BJ (cell line): ENCODE measurements around the gene ATOH8. TPM values are rescaled to one million over a fixed set of nuclear protein-coding genes. Genes with fewer than 3 reads are reported as not detected.

ENCODE experiments used
- CTCF ChIA-PET: fragments of 350-600 bp; formaldehyde crosslinking; extraction: SDS; loops from one replicate; lab custom pipeline; 2021; ENCODE audit warnings: antibody characterized with exemption, inconsistent platforms; lab: Yijun Ruan, JAX
- POLR2A ChIA-PET: fragments of 300-600 bp; sonication (Branson Sonifier 250); formaldehyde crosslinking; extraction: SDS; loops from one replicate; lab custom pipeline; 2021; ENCODE audit warnings: antibody characterized with exemption; lab: Charles Lee
- DNase-seq: peaks from one replicate; pipeline ENCODE4 v3.0.0-alpha.2; 2011; ENCODE audit warnings: low read depth
- H3K27me3 ChIP-seq: 2 replicates; pipeline ENCODE4 v1.6.0; 2011; ENCODE audit warnings: low read length; ENCODE audit not compliant: control insufficient read depth, insufficient read depth
- H3K36me3 ChIP-seq: 2 replicates; pipeline ENCODE4 v1.5.1; 2011; ENCODE audit warnings: low read length; ENCODE audit not compliant: control insufficient read depth, insufficient read depth
- H3K4me3 ChIP-seq: 2 replicates; pipeline ENCODE4 v1.5.1; 2011; ENCODE audit warnings: low read depth, mild to moderate bottlenecking, control low read depth, low read length
- polyA plus RNA-seq: library from polyadenylated mRNA; depleted of rRNA; stranded (reverse); fragments of >200 nt; gene quantifications from 2 replicates; pipeline ENCODE4 v1.2.3, GENCODE V29; 2011
- TF ChIP-seq, protein P1 (sequence below): IDR thresholded peaks from 2 replicates; pipeline ENCODE4 v1.5.1; 2011; ENCODE audit warnings: low read depth, mild to moderate bottlenecking, control low read depth, inconsistent platforms, low read length, moderate library complexity; ENCODE audit not compliant: insufficient read depth

The ATOH8 gene
- polyA plus RNA-seq, 1 experiment: 19.5 TPM

DNA sequence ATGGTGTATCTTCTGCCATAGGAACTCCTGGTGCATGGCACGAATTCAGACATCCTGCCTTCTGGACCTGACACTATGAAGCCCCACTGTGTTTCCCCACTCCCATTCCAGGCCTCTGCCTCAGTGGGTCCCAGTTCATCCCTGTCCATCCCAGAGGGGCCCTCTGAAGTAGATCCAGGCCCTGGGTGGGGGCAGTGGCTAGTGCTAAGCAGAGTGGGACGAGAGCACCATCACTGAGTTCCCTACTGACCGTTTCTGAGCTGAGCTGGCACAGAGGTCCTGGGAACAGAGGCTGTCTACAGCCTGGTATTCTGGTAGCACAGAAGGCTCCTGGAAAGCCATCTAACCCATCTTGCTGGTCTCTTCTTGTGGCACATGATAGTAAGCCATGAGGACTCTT lies 54.0 kb downstream of the ATOH8 start:
- no peak for DNase-seq
- Histone ChIP-seq H3K27me3 (no peaks in the 10 kb centered on the region), H3K36me3 (no peaks in the 10 kb centered on the region), H3K4me3 (no peak overlapping the region)
- ChIA-PET CTCF (interaction anchor here (0.6 to 19.1 kb wide), 3 partner anchors 30 to 78 kb away, joined by 3 to 245 read pairs (median 194); partner anchors contain the start of gene ATOH8), POLR2A (no interaction called here)
- TF ChIP-seq, protein P1, sequence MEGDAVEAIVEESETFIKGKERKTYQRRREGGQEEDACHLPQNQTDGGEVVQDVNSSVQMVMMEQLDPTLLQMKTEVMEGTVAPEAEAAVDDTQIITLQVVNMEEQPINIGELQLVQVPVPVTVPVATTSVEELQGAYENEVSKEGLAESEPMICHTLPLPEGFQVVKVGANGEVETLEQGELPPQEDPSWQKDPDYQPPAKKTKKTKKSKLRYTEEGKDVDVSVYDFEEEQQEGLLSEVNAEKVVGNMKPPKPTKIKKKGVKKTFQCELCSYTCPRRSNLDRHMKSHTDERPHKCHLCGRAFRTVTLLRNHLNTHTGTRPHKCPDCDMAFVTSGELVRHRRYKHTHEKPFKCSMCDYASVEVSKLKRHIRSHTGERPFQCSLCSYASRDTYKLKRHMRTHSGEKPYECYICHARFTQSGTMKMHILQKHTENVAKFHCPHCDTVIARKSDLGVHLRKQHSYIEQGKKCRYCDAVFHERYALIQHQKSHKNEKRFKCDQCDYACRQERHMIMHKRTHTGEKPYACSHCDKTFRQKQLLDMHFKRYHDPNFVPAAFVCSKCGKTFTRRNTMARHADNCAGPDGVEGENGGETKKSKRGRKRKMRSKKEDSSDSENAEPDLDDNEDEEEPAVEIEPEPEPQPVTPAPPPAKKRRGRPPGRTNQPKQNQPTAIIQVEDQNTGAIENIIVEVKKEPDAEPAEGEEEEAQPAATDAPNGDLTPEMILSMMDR: no peak

GRCh38 chr2:85810371-85811179 lies 56.8 kb downstream of the ATOH8 start:
- CTCF ChIA-PET: interaction anchor here (0.6 to 19.1 kb wide), 11 partner anchors 18 to 270 kb away, joined by 3 to 245 read pairs (median 3); partner anchors contain the start of gene ATOH8
- POLR2A ChIA-PET: no interaction called here
- DNase-seq: no peak
- Histone ChIP-seq H3K4me3 (no peak overlapping the region), H3K27me3 (no peaks in the 10 kb centered on the region), H3K36me3 (no peaks in the 10 kb centered on the region)
- TF ChIP-seq, protein P1: no peak

DNA sequence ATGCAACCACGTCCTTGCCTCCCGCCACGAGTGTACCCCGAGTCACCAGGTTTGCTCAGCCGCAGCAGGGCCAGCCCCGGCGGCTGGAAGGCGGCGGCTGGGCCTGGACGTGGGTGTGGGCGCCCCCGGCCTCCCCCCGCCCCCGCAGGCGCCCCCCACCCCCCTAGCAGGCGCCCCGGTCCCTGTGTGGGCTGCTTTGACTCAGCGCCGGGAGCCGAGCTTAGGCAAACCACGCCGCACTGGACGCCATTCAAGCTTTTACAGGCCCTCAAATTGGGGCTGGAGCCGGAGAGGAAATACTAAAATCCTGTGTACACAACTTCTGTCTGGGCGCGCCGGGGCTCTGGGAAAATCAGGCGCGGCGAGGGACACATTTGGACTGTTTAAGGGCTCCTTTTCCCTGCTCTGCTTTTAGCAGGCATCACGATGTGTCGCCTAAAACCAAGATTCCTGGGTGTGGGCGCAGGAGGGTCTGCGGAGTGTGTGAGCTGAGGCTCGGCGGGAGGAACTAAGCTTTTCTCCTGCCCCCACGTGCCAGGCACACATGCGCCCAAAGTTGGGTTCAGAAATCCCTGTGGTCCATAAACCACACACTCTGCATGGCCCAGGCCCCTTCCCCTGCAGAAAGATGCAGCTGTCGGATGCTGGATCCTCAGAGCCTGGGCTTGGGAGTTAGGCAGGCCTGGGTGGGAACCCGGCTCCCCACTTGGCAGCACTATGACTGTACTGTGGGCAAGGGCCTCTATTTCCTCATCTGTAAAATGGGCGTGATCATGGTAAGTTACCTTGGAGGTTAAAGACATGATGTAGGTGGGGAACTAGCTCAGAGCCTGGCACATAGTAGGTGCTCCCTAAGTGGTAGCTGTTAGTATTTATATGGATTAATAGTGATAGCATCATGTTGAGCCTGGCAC lies 57.6 kb downstream of the ATOH8 start:
- CTCF ChIA-PET: interaction anchor here (0.8 to 19.1 kb wide), 15 partner anchors 8 to 269 kb away, joined by 3 to 245 read pairs (median 6); partner anchors contain the start of gene ATOH8
- TF ChIP-seq, protein P1: no peak
- Histone ChIP-seq H3K36me3 (no peaks in the 10 kb centered on the region), H3K27me3 (no peaks in the 10 kb centered on the region), H3K4me3 (no peak overlapping the region)
- no peak for DNase-seq
- POLR2A ChIA-PET: no interaction called here

GRCh38 chr2:85812094-85812735 lies 58.4 kb downstream of the ATOH8 start:
- CTCF ChIA-PET: interaction anchor here (0.6 to 19.1 kb wide), 14 partner anchors 8 to 268 kb away, joined by 3 to 245 read pairs (median 6); partner anchors contain the start of gene ATOH8
- Histone ChIP-seq H3K27me3 (no peaks in the 10 kb centered on the region), H3K36me3 (no peaks in the 10 kb centered on the region), H3K4me3 (no peak overlapping the region)
- DNase-seq: no peak
- TF ChIP-seq, protein P1: no peak
- POLR2A ChIA-PET: no interaction called here
